NCI-H187 (cell line): ENCODE results near the gene SLCO1A2.

Experiments used
- DNase-seq, 2 experiments: peaks; one replicate each; lab custom pipeline; 2025; lab: John Stamatoyannopoulos, UW

Gene SLCO1A2

DNA sequence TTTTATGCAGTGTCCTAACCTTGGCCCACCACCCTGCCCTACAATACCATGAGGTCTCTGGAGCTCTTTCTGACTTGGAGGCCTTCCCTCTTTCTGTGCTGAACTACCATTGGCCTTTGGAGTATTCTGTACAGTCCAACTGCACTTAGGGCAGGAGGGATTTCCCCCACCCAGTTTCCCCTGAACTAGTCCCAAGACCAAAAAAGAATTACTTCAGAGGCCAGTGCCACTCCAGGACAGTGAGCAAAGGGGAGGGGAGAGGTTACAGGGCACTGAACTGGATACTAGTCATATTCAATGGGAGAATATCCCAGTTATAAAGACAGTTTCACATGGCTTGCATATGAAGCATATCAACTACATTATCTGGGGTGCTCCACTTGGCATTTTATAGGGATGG, 6.1 kb downstream of the SLCO1A2 start:
- no peak for DNase-seq

DNA sequence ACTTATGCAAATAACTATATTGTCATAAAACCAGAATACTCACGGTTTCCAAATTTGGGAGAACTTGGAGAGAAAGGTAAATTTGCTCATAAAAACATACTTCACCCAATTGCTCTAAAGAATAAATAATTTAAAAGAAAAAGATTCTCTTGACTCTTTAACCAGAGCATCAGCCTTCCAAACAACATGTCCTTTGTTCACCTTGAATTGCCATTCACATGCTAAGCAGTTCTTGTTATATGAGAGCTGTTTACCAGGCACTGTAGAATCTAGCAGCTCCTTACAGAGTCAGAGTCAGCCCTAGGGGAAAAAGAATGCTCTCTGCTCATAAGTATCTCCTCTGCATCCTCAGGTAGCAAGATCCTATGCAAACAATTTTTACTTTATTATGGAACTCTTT, 10.2 kb downstream of the SLCO1A2 start:
- no peak for DNase-seq

DNA sequence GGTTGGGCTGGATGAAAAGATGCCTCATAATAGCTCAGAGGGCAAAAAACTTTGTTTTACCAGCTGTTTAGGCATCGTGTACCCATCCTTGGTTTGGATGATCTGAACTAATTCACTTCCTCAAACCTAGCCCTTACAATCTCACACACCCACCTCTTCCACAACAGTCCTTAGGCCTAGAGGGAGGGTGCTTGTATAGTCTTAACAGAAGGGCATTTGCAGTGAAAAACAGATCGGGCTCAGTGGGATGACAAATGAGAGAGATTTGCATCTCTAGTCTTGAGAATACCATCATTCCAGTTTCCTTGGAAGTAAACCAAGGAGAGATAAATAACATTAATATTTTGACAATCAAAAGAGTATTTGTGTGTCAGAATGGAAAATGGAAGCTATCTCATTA, 11.0 kb downstream of the SLCO1A2 start:
- no peak for DNase-seq

DNA sequence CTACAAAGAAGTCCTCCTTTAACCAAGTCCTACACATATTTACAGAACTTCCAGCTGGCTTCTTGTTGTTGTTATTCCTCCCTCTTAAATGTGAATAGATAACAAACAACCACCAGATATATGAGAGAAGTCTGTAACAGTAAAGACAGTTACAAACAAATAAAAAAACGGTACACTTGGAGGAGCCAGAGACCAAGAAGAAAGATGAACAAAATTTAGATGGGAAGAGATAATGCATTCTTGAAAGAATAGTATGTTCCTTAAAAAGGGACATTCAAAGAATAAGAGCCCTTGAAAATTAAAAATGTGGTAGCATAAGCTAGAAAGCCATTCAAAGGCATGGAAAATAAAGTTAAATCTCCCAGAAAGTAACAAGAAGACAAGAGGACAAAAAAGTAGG, 25.9 kb downstream of the SLCO1A2 start:
- DNase-seq, result no peak

DNA sequence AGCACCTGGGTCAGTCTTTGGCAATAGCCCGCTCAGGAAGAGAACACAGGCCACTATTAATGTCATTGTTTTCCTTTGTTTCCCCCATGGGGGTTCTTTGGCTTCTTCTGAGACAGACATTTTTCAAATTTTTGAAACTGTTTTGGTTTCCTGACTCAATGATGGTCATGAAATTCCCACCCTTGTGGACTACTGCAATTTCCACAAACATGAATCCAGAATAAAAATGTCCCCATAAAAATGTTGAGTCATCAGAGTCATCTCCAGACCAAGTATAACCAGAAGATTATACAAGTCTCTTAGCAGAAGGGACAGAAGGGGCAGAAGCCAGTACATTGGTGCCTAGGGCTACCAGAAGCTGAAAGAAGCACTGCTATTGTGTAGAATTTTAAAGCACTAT, 29.1 kb downstream of the SLCO1A2 start:
- no peak for DNase-seq

DNA sequence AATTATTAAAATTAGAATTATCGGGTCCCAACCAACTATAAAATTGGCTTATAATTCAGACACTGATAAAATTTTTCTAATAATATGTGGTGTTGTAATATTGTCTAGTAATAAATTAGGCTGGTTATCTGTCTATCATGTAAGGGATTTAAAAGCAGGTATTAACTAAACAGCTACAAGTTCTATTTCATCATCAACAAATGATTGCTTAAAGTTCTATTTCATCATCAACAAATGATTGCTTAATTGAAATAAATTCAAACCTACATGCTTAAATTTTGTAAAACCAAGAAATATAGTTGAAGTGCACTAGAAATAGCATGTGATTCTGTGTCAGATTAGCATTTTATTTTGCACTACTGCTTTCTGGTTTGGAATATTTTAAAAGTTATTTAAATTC, 34.1 kb downstream of the SLCO1A2 start:
- DNase-seq, result no peak

DNA sequence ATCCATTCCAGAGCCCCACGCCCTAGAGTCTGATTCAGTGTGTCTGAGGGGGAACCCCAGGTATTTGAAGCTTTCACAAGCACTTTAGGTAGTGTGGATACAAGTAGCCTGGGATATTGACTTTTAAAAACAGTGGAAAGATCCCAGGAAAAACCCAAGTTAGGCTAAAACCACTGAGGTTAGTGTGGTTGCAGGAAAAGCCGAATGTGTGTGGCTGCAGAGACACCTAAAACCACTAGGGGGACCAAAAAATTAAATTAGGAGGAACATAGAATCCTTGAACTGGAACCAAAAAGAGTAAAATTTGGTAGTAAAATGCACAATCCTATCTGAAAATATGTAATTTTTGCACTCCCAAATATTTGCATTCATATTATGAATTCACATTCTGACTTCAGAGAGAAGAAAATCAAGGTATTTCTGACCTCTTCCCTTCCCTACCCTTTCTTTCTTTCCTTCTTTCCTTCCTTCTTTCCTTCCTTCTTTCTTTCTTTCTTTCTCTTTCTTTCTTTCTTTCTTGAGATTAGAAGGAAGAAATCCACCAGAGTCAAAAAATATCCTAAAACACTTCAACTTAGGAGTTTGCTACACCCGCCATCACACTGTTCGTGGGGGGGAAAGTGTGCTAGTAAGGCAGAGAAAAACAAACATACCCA, 37.8 kb downstream of the SLCO1A2 start:
- no peak for DNase-seq

DNA sequence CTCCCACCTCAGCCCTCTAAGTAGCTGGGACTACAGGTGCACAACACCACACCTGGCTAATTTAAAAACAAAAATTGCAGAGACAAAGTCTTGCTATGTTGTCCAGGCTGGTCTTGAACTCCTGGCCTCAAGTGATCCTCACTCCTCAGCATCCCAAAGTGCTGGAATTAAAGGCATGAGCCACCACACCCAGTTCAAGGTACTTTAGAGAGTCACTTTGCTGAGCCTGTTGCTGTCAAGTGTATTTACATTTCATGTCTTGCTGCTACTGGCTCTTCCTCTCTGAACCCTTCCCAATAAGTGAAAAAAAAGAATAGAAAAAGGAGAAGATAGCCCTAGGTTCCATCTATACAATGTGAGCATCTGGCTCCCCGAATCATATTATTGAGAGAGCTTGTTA, 38.4 kb downstream of the SLCO1A2 start:
- DNase-seq, result no peak

DNA sequence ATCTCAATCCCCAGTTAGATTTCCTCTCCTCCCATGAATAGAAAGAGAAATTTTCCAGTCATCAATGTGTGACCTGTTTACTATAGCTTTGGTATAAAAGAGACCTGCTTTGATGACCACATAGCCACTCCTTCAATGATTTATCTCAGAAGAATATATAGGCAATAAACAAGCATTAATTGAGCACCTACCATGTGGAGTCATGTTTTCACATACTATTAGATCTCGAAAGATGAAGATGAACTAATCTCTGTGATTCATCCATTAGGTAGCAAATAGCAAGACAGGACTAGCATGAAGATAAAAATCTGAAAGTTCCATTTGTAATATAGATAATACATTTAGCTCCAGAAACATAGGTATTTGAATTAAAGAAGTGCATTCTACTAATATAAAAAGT, 40.5 kb downstream of the SLCO1A2 start:
- no peak for DNase-seq

DNA sequence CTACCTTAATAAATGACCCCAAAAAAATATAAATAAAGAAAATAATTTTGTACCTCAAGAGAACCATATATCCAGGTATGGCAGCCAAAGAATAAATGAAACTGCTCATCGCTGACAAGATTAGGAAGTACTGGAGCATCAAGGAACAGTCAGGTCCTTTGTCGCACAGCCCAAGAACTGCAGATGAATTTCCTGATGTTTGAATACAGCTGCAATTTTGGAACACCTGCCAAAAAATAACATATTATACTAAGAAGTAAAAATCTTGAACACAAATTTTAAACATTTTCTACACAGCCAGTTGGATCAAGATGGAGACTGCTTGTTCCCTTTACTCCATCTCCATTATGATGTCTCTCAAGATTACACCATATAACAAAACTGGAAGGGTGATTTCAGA, 42.6 kb downstream of the SLCO1A2 start:
- DNase-seq, result no peak

DNA sequence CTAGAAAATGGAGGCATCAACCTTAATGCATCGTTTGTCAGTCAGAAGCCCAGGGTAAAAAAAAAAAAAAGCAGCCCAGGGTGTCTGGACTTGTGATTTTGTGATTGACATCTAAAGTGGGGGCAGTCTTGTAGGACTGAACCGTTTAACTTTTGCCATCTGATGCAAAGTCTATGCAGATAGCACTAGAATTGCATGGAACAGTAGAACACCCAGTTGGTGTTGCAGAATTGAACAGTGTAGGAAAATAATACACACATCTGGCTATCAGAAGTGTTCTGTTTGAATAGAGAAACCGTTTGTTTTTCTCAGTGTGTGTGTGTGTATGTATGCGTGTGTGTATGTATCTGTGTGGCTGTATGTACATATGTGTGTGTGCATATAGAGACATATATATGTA, 45.0 kb downstream of the SLCO1A2 start:
- DNase-seq, result no peak

DNA sequence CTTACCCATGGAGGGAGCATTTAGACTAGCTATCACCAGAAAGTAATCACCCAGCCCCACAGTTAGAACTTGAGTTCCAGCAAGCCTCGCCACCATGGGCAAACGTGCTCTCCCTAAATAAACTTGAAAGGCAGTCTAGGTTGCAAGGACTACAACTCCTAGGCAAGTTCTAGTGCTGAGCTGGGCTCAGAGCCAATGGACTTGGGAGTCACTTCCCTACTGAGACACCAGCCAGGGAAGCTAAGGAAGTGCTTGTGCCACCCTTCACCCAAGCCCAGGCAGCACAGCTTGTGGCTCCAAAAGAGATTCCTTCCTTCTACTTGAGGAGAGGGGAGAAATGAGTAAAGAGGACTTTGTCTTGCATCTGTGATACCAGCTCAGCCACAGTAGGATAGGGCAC, 57.9 kb downstream of the SLCO1A2 start:
- DNase-seq, result no peak

DNA sequence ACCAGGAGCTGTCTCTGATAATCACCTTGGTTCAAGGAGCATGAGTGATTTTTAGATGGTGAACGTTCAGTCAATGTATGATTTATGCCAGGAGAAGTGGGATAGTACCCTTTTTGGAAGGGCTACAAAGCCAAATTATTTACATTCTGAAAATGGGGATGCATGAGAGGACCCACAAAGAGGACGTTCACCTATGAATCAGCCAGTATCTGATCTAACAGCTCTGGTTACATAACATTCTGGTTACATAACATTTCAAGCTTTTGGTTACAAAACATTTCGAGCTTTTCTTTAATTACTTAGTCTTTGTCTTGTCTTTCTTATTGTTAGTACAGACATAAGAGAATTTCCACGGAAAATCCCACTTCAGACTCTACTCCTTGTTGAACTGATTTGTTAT, 68.8 kb downstream of the SLCO1A2 start:
- no peak for DNase-seq

DNA sequence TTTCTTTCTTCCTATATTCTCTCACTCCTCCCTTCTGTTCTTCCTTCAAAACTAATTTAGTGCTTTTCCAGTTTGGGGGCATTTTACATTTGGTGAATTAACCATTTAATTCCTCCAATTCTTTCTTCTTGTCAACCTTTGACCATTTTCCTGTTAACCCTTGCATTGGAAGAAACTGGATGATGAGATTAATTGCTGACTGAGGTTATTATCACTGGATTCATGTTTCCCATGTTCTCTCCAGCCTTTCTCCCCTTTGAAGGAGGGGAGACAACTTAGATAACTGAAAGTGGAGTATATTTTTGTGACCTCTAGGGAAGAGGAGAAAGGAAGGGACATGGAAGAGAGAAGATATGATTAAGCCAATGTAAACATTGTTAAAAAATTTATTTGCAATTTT, 70.5 kb downstream of the SLCO1A2 start:
- no peak for DNase-seq

DNA sequence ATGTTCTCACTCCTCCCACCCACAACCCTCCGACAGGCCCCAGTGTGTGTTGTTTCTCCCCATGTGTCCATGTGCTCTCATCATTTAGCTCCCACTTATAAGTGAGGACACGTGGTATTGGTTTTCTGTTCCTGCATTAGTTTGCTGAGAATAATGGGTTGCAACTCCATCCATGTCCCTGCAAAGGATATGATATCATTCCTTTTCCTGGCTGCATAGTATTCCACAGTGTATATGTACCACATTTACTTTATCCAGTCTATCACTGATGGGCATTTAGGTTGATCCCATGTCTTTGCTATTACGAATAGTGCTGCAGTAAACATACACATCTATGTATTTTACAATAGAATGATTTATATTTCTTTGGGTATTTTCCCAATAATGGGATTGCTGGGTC, 77.5 kb downstream of the SLCO1A2 start:
- no peak for DNase-seq

DNA sequence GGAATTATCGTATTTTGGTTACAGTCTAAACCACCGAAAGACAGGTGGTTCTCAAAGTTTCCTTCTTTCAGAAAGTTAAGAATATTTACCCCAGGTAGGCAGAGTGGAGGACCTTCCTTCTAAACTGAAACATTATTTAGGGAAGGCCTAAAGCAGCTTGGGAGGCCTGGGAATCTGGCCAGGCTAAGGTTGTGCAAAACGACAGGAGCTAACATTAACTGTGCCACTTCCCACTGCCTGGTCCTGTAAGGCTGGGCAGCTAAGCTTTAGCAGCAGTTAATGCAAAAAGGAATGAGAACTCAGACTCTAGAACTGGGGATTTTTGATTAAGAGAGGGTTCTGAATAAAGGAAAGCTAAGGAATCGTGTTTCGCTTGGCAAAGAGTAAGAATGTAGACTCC, 82.6 kb downstream of the SLCO1A2 start:
- DNase-seq, result no peak

DNA sequence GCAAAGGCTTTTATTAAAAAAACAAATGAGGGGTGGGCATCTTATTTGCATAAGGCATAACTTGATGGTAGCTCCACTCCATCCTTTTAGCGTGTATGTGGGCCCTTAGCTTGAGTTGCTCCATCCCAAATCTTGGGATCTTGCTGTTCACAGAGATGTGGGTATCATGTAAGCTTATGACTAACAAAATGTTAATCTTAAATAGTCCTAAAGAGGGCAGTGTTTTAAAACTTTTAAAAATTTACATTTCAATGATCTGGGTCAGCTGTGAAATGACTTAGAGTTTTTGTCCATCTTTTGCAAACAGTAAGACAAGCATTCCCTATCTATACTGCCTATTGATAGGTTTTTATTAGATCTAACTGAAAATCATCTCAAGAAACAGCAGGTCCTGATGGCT, 86.0 kb downstream of the SLCO1A2 start:
- no peak for DNase-seq

DNA sequence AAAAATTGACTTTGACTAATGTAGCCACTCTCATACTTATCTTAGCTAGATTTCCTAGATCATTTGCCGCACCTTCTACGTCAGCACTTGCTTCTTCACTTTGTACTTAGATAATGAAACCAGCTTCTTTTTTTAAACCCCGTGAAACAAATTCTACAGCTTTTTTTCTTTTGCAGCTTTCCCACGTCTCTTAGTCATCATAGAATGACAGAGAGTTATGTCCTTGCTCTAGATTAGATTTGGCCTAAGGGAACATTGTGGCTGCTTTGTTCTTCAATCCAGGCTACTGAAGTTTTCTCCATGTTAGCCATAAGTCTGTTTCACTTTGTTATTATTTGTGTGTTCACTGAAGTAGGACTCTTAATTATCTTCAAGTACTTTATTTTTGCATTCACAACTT, 94.9 kb downstream of the SLCO1A2 start:
- no peak for DNase-seq

DNA sequence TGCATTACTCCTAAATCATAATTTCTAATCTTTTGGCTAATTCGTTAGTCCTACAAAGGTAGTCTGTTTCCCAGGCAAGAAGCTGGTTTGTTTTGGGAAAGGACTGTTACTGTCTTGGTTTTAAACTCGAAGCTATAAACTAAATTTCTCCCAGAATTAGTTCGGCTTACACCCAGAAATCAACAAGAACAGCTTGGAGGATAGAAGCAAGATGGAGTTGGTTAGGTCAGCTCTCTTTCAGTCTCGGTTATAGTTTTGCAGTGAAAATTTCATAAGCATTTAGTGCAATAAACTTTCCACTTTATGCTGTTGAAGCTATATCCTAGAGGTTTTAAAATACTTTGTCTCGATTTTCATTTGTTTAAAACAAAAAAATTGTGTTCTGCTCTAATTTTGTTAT, 100.3 kb downstream of the SLCO1A2 start:
- no peak for DNase-seq

DNA sequence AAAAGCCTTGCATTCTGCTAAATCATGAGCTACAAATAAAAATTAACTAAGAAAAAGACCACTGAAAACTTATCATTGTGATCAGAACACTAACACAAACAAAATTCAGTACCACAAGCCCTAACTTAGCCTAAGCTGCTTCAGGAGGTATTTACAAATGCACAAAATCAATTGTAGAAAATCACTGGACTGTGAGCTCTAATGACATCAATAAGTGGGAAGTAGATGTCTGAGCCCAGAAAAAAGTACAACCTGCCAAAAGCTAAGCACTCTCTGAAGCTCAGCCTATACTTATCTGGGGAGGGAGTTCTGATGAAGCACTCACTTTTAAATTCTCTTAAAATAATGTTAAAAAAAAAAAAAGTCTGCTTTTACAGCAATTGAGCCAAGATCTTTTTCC, 110.8 kb downstream of the SLCO1A2 start:
- DNase-seq, result no peak

DNA sequence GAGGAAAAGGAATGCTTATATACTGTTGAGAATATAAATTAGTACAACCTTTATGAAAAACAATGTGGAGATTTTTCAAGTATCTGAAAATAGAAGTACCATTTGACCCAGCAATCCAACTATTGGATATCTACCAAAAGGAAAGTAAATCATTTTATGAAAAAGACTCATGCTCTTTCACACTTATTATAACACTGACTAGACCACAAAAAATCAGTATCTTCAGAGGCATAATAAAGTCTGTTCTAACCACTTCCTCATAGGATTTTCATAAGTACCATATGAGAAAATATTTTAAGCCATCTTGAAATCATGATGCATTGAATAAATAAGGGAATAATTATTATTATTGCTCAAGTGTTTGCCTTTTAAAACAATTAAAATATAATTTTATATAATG, 112.9 kb downstream of the SLCO1A2 start:
- no peak for DNase-seq

DNA sequence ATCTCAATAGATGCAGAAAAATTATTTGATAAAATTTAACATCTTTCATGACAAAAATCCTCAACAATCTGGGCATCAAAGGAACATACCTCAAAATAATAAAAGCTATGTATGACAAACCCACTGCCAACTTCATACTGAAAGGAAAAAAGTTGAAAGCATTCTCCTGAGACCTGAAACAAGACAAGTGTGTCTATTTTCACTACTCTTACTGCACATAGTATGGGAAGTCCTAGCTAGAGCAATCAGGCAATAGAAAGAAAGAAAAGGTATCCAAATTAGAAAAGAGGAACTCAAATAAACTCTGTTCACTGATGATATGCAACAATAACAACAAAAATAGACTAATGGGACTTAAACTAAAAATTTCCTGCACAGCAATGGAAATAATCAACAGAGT, 113.6 kb downstream of the SLCO1A2 start:
- no peak for DNase-seq

DNA sequence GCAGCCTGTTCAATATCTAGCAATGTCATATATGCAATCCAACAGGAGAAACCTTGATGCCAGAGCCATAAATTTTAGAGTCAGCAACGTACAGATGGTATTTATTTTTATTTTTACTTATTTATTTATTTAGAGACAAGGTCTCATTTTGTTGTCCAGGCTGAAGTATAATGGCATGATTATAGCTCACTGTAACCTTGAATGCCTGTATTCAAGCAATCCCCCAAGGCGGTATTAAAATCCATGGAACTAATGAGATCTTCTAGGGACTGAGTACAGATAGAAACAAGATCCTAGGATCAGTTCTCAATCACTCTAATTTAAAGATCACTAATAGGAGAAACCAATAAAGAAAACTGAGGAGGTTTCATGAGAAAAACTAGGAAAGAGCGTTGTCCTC, 114.5 kb downstream of the SLCO1A2 start:
- no peak for DNase-seq

DNA sequence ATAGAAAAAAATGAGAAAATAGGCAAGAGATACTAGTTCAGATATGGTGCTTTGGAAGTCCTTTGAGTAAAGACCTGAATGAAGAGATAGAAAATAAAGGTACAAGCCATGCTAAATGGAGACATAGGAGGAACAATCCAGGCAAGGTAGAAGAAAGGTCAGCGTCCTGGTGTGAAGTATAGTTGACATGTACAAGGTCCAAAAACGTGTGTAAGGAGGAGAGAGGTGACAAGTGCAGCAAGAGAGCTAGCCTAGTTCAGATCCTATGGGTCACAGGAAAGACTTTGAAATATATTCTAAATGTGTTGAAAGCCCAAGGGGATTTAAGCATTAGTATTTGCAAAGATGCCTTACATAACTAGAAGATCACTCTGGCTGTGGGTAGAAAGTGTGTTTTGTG, 115.5 kb downstream of the SLCO1A2 start:
- DNase-seq, result no peak
